SIG-M5 treated with dmso at 0.1 percent for 504 hours (cell line): ENCODE measurements around the gene PRKAA2.
"Not testable (repeated sequence)": the region's sequence is repeated elsewhere in the genome, so short reads cannot be mapped to it uniquely, and the experiment has no call there.

ENCODE experiments used
- DNase-seq: peaks from one replicate; lab custom pipeline; 2025; ENCODE audit not compliant: unreplicated experiment; lab: John Stamatoyannopoulos, UW

PRKAA2 gene

GRCh38 chr1:56644919-56645676 lies at the start of gene PRKAA2:
PRKAA2 (plus strand) TSS chr1:56645314; CDS start chr1:56645388, 74 bp downstream.
- peak; percentile 0 for DNase-seq

GRCh38 chr1:56595397-56596191 lies 49.5 kb upstream of the PRKAA2 start:
- DNase-seq: not testable (repeated sequence)

- not testable (repeated sequence) for DNase-seq
These were observed 35.0 kb upstream of the PRKAA2 start for GRCh38 chr1:56610097-56610496.

- not testable (repeated sequence) for DNase-seq
These were observed 34.3 kb upstream of the PRKAA2 start for GRCh38 chr1:56610770-56611169.

- DNase-seq: no peak
These were observed 28.0 kb upstream of the PRKAA2 start for GRCh38 chr1:56617141-56617540.

- DNase-seq: no peak
These were observed 19.2 kb upstream of the PRKAA2 start for GRCh38 chr1:56625819-56626440.

- no peak for DNase-seq
These were observed 18.6 kb upstream of the PRKAA2 start for GRCh38 chr1:56626546-56626945.

- no peak for DNase-seq
These were observed 18.0 kb upstream of the PRKAA2 start for GRCh38 chr1:56627019-56627635.

- no peak for DNase-seq
These were observed 17.5 kb upstream of the PRKAA2 start for GRCh38 chr1:56627636-56628039.

- no peak for DNase-seq
These were observed 14.3 kb upstream of the PRKAA2 start for GRCh38 chr1:56630786-56631185.

- no peak for DNase-seq
These were observed 13.2 kb upstream of the PRKAA2 start for GRCh38 chr1:56631901-56632300.

GRCh38 chr1:56634981-56635380 lies 10.1 kb upstream of the PRKAA2 start:
- DNase-seq: no peak

GRCh38 chr1:56638248-56638647 lies 6.9 kb upstream of the PRKAA2 start:
- no peak for DNase-seq

GRCh38 chr1:56639211-56639610 lies 5.9 kb upstream of the PRKAA2 start:
- DNase-seq: no peak

GRCh38 chr1:56643661-56644060 lies 1.5 kb upstream of the PRKAA2 start:
- no peak for DNase-seq

GRCh38 chr1:56644064-56644918 lies 823 bp upstream of the PRKAA2 start:
- no peak for DNase-seq

GRCh38 chr1:56645677-56646305 lies 677 bp downstream of the PRKAA2 start:
- no peak for DNase-seq

- DNase-seq: no peak
These were observed 1.5 kb downstream of the PRKAA2 start for GRCh38 chr1:56646611-56647010.

- DNase-seq: no peak
These were observed 2.0 kb downstream of the PRKAA2 start for GRCh38 chr1:56647106-56647505.

GRCh38 chr1:56648546-56648945 lies 3.4 kb downstream of the PRKAA2 start:
- DNase-seq: no peak
